ENCODE results near the gene CDCA4.
"Not testable (repeated sequence)": the region's sequence is repeated elsewhere in the genome, so short reads cannot be mapped to it uniquely, and the experiment has no call there.

Gene CDCA4

DNA sequence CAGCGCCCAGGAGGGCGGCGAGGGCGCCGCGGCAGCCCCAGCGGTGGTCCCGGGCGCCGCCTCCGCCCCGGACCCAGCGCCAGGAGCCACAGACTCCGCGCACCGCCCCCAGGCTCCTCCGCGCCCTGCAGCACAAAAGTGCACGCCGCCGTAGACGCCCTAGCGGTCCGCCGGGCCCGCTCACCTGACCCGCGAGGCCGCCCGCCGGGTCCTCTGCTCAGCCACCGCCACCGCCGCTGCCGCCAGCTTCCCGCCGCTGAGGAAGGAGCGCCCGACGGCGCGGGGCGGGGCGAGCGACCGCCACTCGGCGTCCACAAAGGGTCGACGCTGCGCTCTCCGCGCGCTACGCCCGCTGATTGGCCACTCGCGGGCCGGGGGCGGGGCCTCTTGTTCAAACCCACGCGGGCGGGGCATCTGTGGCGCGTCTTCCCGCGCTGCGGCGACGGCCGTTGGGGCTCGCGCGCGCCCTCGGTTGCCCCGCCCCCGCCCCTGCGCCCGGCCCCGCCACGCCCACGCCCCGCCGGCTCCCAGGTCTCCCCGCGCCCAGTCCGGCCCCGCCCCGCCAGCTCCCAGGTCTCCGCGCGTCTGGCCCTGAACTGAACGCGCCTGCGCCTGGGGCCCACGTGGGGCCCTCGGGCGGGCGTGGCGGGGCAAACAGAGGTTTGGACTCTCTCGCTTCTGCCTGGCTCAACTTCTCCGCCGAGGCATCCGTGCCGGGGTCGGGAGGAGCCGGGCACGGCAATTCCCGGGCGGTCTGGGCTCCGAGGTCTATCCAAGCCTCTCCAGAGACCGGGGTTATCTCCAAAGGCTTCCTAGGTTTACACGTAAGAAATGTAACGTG is at the start of gene CDCA4:
CDCA4 (minus strand) TSS at position 269 of the 841 bp plus-strand sequence. CDS start 9,154 bp downstream, outside the sequence.
- DNase-seq = peak; percentile 99

- DNase-seq = no peak
Observed at GRCh38 chr14:105069871-105070759, 49.2 kb upstream of the CDCA4 start.

DNA sequence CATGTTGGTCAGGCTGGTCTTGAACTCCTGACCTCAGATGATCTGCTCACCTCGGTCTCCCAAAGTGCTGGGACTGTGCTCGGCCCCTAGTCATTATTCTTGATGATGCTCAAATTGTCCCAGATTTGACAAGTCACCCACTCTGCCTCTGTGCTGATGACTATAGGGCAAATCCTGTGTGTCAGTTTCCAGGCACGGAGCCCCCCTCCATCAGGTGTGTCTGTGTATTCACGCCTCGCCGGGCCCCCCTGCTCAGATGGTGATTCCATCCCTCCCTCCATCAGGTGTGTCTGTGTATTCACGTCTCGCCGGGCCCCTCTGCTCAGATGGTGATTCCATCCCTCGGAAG is 48.6 kb upstream of the CDCA4 start:
- DNase-seq = no peak

- no peak for DNase-seq
Observed at GRCh38 chr14:105068818-105069217, 47.9 kb upstream of the CDCA4 start.

- DNase-seq = no peak
Observed at GRCh38 chr14:105067969-105068301, 47.1 kb upstream of the CDCA4 start.

GRCh38 chr14:105067140-105067968 is 46.5 kb upstream of the CDCA4 start:
- DNase-seq = no peak

- DNase-seq = no peak
Observed at GRCh38 chr14:105066240-105067071, 45.6 kb upstream of the CDCA4 start.

DNA sequence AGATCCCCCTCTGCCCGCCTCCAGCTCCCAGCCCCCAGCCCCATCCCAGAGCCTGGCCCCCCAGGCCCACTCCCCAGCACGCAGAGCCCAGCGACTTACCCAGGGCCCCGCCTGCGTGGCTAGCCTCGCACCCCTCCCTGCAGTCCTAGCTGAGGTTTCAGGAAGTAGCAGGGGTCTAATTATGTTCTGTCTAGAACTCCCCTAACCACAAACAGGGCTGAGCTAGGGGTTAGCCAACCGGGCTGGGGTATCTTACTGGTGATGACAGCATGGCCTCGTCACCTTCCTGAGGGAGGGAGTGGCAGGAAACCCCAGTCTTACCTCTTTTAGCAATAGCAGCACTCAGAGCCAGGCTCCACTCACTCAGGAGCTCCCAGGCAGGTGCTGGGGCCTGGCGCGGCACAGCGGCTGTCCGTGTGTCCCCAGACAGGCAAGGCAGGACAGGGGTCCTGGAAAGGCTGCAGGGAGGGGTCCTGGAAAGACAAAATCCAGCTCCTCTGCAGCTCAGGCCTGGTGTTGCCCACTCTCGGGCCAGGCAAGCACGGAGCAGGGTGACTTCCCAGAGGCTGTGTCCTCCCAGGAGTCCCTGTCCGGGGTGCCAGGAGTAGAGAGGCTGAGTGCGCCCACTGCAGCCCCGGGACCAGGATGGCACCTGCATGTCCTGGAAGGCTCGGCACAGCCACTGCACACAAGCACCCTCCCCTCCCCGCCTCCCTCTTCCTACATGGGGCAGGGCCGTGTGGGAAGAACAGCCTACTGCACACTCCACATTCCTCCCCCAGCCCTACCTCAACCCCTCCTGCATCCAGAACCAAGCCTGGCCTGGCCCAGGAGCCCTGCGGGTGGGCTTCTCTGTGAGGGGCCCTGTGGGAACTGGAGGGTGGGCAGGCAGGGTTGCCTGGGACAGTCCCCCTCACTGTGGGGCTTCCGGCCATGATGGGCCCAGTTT is 44.7 kb upstream of the CDCA4 start, which contains the start of gene GPR132:
GPR132 (minus strand) TSS at position 151 of the 949 bp plus-strand sequence. CDS start 10,010 bp downstream, outside the sequence.
- DNase-seq = no peak

DNA sequence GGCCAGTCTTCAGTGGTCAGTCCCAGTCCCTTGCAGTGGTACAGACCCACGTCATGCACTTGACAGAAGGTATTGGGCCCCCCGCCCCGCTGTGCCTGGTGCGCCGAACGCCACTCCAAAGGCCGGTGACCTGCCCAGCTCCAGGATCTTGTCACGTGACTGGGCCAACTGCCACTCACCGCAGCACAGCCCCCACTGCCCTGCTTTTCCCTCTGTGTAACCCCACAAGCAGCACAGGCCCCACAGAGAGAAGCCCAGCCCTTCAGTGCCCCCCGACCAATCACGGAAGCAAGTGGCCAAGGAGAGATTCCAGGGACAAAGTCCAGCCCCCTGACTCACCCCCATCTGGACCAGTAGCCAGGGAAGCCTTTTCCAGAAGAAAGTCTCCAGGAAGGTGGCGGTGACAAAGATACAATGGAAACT is 43.8 kb upstream of the CDCA4 start:
- no peak for DNase-seq

DNA sequence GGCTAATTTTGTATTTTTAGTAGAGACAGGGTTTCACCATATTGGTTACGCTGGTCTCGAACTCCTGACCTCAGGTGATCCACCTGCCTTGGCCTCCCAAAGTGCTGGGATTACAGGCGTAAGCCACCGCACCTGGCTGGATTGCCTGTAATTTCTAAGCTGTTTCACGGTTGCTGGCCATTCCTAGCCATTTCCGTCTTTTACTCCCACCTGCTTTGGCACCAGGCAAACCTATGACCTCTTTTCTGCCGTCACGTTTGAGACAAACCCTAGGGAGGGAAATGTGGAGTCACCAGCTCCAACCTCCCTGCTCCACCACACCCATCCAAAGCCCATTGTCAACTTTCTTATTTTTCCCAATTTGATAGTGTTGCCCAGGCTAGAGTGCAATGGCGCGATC is 43.1 kb upstream of the CDCA4 start:
- DNase-seq = no peak

- not testable (repeated sequence) for DNase-seq
Observed at GRCh38 chr14:105063506-105063905, 42.6 kb upstream of the CDCA4 start.

DNA sequence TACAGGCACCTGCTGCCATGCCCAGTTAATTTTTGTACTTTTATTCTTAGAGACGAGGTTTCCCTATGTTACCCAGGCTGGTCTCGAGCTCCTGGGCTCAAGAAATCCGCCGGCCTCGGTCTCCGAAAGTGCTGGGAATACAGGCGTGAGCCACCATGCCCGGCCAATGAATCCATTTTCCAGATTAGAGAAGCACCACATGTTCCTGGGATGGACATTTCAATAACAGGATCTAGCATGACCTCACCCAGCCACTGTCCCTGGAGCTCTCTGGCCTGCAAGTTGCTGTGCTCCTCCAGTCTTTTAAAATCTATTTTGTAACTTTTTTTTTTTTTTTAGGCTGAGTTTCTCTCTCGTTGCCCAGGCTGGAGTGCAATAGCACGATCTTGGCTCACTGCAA is 42.2 kb upstream of the CDCA4 start:
- no peak for DNase-seq

GRCh38 chr14:105062048-105062433 is 41.2 kb upstream of the CDCA4 start:
- DNase-seq = no peak

DNA sequence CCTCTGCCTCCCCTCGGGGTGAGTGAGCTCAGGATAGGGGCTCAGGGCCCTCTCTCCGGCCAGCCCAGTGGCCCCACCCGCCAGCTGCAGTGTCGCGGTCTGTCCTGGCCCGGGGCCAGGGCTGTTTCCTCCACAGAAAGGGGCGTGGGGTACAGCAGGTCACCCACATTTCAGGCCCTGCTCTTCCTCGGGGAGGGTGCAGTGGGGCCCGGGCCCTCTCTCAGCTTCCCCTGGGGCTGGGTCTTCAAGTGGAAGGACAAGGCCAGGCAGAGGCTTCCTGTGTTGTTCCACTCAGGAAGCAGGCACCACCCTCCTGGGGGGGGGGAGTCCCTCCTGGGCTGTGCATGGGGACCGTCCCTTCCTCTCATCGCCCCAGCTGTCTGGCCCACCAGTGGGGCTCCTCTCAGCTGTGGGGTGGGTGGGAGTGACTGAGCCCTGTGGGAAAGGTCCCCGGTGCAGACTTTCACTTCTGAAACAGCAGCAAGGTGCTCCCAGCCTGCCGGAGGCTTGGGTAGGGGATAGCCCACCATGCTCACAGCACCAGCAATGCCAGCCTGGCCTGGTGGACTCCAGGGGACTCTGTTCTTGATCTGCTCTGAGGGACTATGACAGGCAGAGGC is 40.7 kb upstream of the CDCA4 start:
- no peak for DNase-seq

DNA sequence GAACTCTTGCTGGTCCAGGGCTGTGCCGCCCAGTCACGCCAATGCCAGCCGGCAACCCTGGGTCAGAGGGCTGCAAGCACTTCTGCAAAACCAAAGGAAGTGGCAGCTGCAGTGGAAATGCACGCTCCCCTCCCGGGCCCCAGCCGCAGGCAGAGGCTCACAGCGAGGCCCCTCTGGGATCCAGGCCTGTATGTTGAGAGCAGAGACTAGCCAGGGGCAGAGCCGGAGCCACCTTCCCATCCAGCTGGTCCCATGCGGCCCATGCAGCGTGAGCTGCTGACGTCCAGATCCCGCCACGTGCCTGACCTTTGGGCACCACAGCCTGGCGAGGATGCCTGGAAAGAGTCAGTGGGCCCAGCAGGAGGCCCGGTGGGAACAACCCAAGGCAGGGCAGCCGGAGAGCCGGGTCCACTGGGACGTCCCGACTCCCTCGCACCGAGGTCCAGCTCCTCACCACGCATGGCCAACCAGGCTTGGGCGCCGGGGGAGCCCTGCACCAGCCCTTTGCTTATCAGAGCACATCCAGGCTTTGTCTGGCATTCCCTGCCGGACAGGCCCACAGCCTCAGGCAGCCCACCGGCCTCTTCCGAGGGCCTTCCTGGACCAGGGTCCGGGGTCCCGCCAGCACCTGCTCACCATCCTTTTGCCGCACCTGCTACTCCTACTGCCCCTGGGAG is 40.0 kb upstream of the CDCA4 start:
- DNase-seq = peak; percentile 78

DNA sequence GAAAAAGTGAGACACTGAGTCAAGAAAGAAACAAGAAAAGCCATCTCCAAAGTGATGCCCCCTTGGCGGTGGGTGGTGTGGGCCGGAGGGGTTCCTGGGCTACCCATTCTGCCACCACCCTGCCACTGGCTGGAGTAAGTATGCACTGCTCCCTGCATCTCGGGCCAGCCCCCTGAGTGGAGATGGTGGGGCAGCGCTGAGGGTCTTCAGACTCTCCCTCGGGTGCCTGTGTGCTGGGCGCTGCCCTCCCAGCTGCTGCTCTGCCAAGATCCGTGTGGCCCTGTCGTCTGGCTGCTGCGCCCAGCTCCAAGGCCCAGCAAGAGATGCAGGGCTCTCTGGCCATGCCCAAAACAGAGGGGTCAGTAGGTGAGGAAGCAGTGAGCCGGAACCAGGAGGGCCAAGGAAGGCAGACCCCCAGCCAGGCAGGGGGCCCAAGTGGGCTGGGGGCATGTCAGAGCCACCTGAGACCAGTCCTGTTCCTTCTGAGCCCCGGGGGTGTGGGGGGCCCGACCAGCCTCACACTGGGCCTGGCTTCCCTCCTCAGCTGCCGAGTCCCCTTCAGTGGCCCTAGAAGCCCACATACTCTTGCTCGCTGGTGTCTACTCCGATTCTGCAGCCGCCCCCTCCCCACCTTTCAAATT is 39.2 kb upstream of the CDCA4 start:
- no peak for DNase-seq

DNA sequence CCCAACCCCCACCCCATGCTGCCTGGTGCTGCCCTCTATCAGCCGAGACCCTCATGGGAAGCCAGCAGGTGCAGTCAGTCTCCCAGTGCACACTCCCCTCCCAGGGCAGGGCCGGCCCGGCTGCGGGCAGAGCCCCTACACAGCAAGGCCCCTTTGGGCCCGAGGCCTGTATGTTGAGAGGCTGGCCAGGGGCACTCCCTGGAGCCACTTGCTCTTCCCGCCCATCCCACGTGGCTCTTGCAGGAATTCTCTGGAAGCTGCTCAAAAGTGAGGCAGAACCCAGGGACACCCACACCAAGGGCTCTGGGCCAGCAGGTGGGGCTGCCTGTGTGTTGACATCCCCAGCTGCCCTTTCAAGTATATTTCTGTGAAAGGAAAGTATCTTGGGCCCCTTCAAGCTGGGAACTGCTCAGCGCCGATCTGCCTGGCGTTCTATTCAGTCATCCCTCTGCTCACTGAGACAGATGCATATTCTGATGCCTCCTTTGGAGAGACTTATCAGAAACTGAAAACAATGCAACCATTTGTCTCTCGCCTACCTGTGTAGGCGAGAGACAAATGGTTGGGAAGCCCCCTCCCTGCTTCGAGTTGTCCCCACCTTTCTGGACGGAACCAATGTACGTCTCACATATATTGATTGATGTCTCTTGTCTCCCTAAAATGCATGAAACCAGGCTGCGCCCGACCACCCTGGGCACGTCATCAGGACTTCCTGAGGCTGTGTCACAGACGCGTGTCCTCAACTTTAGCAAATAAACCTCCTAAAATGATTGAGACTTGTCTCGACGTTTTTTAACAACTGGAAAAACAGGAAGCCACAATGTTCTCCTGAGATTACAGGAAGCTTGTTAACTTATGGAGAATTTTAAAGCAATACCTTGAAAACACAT is 38.4 kb upstream of the CDCA4 start:
- no peak for DNase-seq

- no peak for DNase-seq
Observed at GRCh38 chr14:105058521-105059034, 37.7 kb upstream of the CDCA4 start.

All from right hindlimb (tissue), 1 donor.